Measurements from ENCODE around the gene PODN. TPM values are rescaled to one million over a fixed set of nuclear protein-coding genes. Genes with fewer than 3 reads are reported as not detected.

The PODN gene
- total and polyA plus RNA-seq, 4 experiments from 2014 or later = not detected

DNA sequence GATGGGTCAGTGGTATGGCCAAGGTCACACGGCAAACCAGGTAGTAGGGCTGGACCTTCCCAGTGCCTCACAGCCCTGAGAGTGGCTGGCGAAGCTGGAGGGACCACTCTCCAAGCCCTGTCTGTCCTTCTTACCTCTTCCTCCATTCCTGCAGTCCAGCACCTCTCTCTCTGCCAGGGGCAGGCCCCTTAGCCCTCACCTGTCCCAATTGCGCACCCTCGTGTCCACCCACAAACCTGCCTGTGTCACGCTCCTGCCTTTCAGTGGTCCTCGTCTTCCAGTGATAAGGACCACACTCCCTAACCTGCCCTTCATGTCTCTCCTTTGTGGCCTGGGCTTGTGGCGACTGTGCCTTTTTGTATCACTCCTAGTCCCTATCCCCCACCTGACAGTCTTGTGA lies 3.4 kb downstream of the PODN start:
- no peaks in the 10 kb centered on the region for H3K36me3 ChIP-seq (ENCODE audit: insufficient read depth, low read length)
- CTCF ChIA-PET (ENCODE audit: partially characterized antibody) = no interaction called here

DNA sequence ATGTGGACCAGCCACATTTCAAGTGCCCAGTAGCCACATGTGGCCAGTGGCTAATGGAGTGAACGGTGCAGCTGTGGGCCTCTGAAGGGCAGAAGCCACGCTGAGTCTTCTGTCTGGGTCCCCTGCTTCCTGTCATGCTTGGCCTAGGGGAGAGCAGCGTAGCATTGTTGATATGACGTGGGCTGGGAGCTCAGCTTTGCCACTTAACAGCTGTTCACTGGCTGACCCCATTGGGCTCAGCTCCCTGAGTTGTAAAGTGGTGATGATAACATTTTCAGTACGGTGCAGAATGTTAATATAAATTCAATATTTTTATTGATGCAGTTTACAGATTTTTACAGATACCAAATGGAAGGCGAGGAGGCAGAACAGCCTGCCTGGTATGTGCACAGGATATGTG lies 4.5 kb downstream of the PODN start:
- Histone ChIP-seq H3K27ac (ENCODE audit: low read depth, low read length) (no peak overlapping the region), H3K27me3 (ENCODE audit: insufficient read depth, low read length) (peaks cover 9% of the 10 kb centered on the region), H3K4me3 (ENCODE audit: low read length in 2 of 2) (no peak overlapping the region), H3K4me1 (ENCODE audit: insufficient read depth, low read length) (peaks cover 7% of the 10 kb centered on the region), H3K36me3 (ENCODE audit: insufficient read depth, low read length) (no peaks in the 10 kb centered on the region), H3K9me3 (ENCODE audit: control insufficient read depth in 1 of 2, low read length in 2 of 2) (no peaks in the 10 kb centered on the region)
- no peak overlapping the region for H3K4me3 Mint-ChIP-seq
- peaks cover 0 to 12% (median 6%) of the 10 kb centered on the region in 4 donors for H3K4me1 Mint-ChIP-seq
- no peak for DNase-seq
- ChIA-PET POLR2A (ENCODE audit: partially characterized antibody) (no interaction called here), CTCF (ENCODE audit: partially characterized antibody) (no interaction called here)
- no peaks in the 10 kb centered on the region for H3K9me3 Mint-ChIP-seq
- intact Hi-C loops (cut with micrococcal nuclease) = no loop called here
- no peak overlapping the region for H3K27ac Mint-ChIP-seq
- H3K27me3 Mint-ChIP-seq = peaks cover 17 to 18% of the 10 kb centered on the region in 2 donors
- no peaks in the 10 kb centered on the region for H3K36me3 Mint-ChIP-seq

More for the DNA sequence above, 3.4 kb downstream of the PODN start:
- Mint-ChIP-seq H3K4me3 (peak overlapping the region in 1 of 8 donors; percentile 5), H3K36me3 (no peaks in the 10 kb centered on the region), H3K9me3 (no peaks in the 10 kb centered on the region), H3K4me1 (peaks cover 0 to 12% (median 6%) of the 10 kb centered on the region in 4 donors), H3K27ac (peak overlapping the region in 1 of 7 donors; percentile 57), H3K27me3 (peaks cover 22% of the 10 kb centered on the region in 2 donors)
- Histone ChIP-seq H3K4me1 (ENCODE audit: insufficient read depth, low read length) (peaks cover 7% of the 10 kb centered on the region), H3K27ac (ENCODE audit: low read depth, low read length) (no peak overlapping the region), H3K9me3 (ENCODE audit: control insufficient read depth in 1 of 2, low read length in 2 of 2) (no peaks in the 10 kb centered on the region), H3K4me3 (ENCODE audit: low read length in 2 of 2) (no peak overlapping the region), H3K27me3 (ENCODE audit: insufficient read depth, low read length) (peaks cover 19% of the 10 kb centered on the region)
- intact Hi-C loops (cut with micrococcal nuclease) = no loop called here
- POLR2A ChIA-PET (ENCODE audit: partially characterized antibody) = no interaction called here
- DNase-seq = no peak

DNA sequence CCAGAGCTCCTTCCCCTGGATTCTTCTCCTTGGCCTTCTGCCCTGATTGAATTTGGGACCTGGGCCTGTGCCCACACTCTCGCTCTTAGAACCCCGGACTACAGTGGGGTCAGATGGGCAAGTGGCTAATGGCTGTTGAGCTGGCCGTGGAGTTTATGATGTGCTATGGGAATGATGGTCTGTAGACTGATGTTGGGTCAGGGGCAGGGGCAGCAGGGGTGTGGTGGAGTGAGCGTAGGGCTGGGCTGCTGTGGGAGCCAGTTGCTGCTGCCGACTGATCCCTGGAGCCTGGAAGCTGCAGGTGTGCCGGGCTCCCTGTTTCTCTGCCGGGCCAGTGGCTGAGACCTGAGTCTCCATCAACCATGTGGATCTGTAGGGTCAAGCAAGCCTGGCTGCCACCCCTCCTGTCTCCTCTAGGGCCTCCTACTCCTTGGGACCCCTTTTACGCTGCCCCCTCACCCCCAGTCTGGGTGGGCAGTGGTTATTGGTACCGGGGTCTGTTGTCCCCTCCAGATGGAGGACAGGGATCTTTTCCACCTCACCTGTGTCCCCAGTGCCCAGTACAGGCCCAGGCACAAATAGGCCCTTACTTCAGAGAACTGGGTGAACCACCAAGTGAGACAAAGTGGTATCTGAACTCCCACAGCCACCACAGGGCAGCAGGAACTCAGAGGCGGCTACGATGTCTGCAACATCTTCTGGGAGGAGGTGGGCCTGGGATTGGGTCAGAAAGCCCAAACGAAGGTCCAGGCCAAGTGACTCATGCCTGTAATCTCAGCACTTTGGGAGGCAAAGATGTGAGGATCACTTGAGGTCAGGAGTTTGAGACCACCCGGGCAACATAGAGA lies 5.1 kb downstream of the PODN start:
- Mint-ChIP-seq H3K27me3 (peaks cover 15 to 16% of the 10 kb centered on the region in 2 donors), H3K4me3 (no peak overlapping the region), H3K4me1 (peaks cover 0 to 12% (median 6%) of the 10 kb centered on the region in 4 donors), H3K9me3 (no peaks in the 10 kb centered on the region), H3K36me3 (no peaks in the 10 kb centered on the region), H3K27ac (no peak overlapping the region)
- CTCF ChIA-PET (ENCODE audit: partially characterized antibody) = interaction anchor here (0.6 kb wide), 1 partner anchor 54 kb away, joined by 3 read pairs; no protein-coding TSS in a partner anchor
- Histone ChIP-seq H3K27ac (ENCODE audit: low read depth, low read length) (no peak overlapping the region), H3K4me1 (ENCODE audit: insufficient read depth, low read length) (peaks cover 7% of the 10 kb centered on the region), H3K9me3 (ENCODE audit: control insufficient read depth in 1 of 2, low read length in 2 of 2) (no peaks in the 10 kb centered on the region), H3K27me3 (ENCODE audit: insufficient read depth, low read length) (peaks cover 9% of the 10 kb centered on the region), H3K4me3 (ENCODE audit: low read length in 2 of 2) (no peak overlapping the region), H3K36me3 (ENCODE audit: insufficient read depth, low read length) (no peaks in the 10 kb centered on the region)
- POLR2A ChIA-PET (ENCODE audit: partially characterized antibody) = no interaction called here
- no peak for DNase-seq
- intact Hi-C loops (cut with micrococcal nuclease) = no loop called here

DNA sequence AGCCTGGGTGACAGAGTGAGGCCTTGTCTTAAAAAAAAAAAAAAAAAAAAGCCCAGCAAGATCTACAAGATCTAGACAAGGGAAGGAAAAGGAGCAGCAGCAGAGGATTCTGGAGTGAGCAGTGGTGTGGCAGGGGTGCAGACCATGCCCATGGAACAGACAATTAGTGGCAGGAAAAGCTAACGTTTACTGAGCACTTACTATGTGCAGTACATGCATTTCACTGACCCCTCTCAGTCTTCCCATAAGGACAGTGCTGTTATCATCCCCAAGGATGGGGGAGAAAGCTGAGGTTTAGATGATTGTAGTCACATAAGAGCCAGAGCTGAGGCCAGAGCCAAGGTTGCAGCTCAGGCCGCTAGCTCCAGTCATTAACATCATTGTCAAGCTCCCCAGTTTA lies 5.9 kb downstream of the PODN start:
- Mint-ChIP-seq H3K4me3 (no peak overlapping the region), H3K27ac (no peak overlapping the region), H3K36me3 (no peaks in the 10 kb centered on the region), H3K4me1 (peaks cover 0 to 12% (median 5%) of the 10 kb centered on the region in 4 donors), H3K9me3 (no peaks in the 10 kb centered on the region), H3K27me3 (peaks cover 15% of the 10 kb centered on the region in 2 donors)
- Histone ChIP-seq H3K4me3 (ENCODE audit: low read length in 2 of 2) (no peak overlapping the region), H3K36me3 (ENCODE audit: insufficient read depth, low read length) (no peaks in the 10 kb centered on the region), H3K9me3 (ENCODE audit: control insufficient read depth in 1 of 2, low read length in 2 of 2) (no peaks in the 10 kb centered on the region), H3K27ac (ENCODE audit: low read depth, low read length) (no peak overlapping the region), H3K27me3 (ENCODE audit: insufficient read depth, low read length) (peaks cover 6% of the 10 kb centered on the region), H3K4me1 (ENCODE audit: insufficient read depth, low read length) (peaks cover 3% of the 10 kb centered on the region)
- intact Hi-C loops (cut with micrococcal nuclease) = no loop called here
- ChIA-PET CTCF (ENCODE audit: partially characterized antibody) (interaction anchor here (0.6 to 0.7 kb wide), 2 partner anchors 53 to 977 kb away, joined by 3 read pairs; no protein-coding TSS in a partner anchor), POLR2A (ENCODE audit: partially characterized antibody) (no interaction called here)
- no peak for DNase-seq

DNA sequence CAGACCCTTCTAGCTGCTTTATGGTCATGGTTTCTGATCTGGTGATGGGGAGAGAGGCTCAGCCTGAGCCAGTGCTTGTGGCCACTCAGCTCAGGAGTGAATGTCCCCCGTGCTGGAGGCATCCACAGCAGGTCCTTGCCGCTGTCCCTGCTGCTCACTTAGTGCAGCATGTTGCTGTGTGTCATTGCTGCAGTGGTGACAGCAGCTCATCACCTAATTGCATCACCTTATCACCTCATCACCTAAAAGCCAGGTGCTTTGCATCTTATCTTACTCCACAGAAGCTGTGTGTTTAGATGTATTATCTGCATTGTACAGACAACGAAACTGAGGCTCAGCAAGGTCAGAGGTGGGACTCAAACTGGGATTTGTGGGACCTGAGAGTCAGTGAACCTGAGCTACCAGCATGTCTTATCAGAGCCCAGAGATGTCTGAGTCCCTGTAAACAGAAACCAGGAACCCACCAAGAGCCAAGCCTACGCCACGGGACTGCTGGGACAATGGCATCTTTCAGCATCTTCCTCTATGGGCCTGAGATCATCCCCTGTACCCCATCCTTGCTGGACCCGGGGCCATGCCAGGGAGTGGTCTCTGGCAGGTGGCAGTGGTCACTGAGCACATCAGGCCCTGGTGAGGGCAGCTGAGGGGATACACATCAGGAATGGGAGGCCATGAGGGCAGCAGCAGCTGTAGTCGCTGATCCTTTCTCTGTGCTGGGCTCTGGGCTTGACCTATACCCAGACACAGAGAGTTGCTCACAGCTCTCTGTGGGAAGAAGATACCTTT lies 6.5 kb downstream of the PODN start:
- Histone ChIP-seq H3K27me3 (ENCODE audit: insufficient read depth, low read length) (peaks cover 2% of the 10 kb centered on the region), H3K4me3 (ENCODE audit: low read length in 2 of 2) (no peak overlapping the region), H3K27ac (ENCODE audit: low read depth, low read length) (no peak overlapping the region), H3K36me3 (ENCODE audit: insufficient read depth, low read length) (no peaks in the 10 kb centered on the region), H3K4me1 (ENCODE audit: insufficient read depth, low read length) (no peaks in the 10 kb centered on the region), H3K9me3 (ENCODE audit: control insufficient read depth in 1 of 2, low read length in 2 of 2) (no peaks in the 10 kb centered on the region)
- Mint-ChIP-seq H3K4me1 (peaks cover 0 to 6% (median under 1%) of the 10 kb centered on the region in 4 donors), H3K36me3 (no peaks in the 10 kb centered on the region), H3K9me3 (no peaks in the 10 kb centered on the region), H3K4me3 (no peak overlapping the region), H3K27ac (no peak overlapping the region), H3K27me3 (peaks cover 9 to 11% of the 10 kb centered on the region in 2 donors)
- intact Hi-C loops (cut with micrococcal nuclease) = no loop called here
- POLR2A ChIA-PET (ENCODE audit: partially characterized antibody) = no interaction called here
- CTCF ChIA-PET (ENCODE audit: partially characterized antibody) = interaction anchor here (0.7 kb wide), 1 partner anchor 977 kb away, joined by 3 read pairs; no protein-coding TSS in a partner anchor
- DNase-seq = no peak

DNA sequence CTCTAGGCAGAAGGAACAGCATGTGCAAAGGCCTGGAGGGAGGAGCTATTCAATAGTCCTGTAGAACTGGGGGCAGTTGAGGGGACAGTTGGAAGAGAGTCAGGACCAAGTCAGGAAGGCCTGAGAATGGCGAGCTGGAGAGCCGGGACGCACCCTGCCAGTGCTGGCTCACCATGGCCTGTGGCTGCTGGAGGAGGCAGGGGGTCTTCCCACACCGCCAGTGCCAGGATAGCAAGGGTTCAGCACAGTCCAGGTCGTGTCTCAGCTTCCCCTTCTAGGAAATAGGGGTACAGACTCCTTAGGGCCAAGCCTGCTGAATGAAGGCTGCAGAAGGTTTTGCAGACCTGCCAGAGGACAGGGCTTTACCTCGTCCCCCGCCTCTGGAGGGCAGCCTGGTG lies 7.3 kb downstream of the PODN start:
- Histone ChIP-seq H3K4me1 (ENCODE audit: insufficient read depth, low read length) (no peaks in the 10 kb centered on the region), H3K4me3 (ENCODE audit: low read length in 2 of 2) (no peak overlapping the region), H3K27me3 (ENCODE audit: insufficient read depth, low read length) (no peaks in the 10 kb centered on the region), H3K9me3 (ENCODE audit: control insufficient read depth in 1 of 2, low read length in 2 of 2) (no peaks in the 10 kb centered on the region), H3K36me3 (ENCODE audit: insufficient read depth, low read length) (no peaks in the 10 kb centered on the region), H3K27ac (ENCODE audit: low read depth, low read length) (no peak overlapping the region)
- DNase-seq = no peak
- ChIA-PET CTCF (ENCODE audit: partially characterized antibody) (no interaction called here), POLR2A (ENCODE audit: partially characterized antibody) (no interaction called here)
- Mint-ChIP-seq H3K36me3 (no peaks in the 10 kb centered on the region), H3K4me3 (no peak overlapping the region), H3K27ac (no peak overlapping the region), H3K9me3 (no peaks in the 10 kb centered on the region), H3K27me3 (peaks cover 3 to 4% of the 10 kb centered on the region in 2 donors), H3K4me1 (no peaks in the 10 kb centered on the region)
- intact Hi-C loops (cut with micrococcal nuclease) = no loop called here

DNA sequence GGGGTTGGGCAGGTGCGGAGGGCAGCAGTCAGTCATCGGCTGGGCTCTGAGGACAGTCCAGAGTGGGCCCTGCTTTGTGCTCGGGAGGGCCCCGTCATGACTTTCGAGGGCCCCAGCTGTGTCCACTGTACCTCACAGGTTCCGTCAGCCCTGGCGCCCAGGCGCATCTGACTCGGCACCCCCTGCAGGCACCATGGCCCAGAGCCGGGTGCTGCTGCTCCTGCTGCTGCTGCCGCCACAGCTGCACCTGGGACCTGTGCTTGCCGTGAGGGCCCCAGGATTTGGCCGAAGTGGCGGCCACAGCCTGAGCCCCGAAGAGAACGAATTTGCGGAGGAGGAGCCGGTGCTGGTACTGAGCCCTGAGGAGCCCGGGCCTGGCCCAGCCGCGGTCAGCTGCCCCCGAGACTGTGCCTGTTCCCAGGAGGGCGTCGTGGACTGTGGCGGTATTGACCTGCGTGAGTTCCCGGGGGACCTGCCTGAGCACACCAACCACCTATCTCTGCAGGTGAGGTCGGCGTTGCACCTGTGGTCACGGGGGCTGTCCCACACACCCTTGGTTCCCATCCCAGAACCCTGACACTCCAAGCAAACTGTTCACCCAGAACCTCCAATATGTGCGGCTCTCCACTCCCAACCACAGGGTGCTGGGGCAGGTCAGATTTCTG lies 7.8 kb downstream of the PODN start:
- ChIA-PET POLR2A (ENCODE audit: partially characterized antibody) (no interaction called here), CTCF (ENCODE audit: partially characterized antibody) (no interaction called here)
- no peak overlapping the region for H3K4me3 ChIP-seq (ENCODE audit: low read length in 2 of 2)
- H3K4me3 Mint-ChIP-seq = no peak overlapping the region
- H3K27me3 Mint-ChIP-seq = peaks cover 3 to 4% of the 10 kb centered on the region in 2 donors
- H3K27ac ChIP-seq (ENCODE audit: low read depth, low read length) = no peak overlapping the region
- no peaks in the 10 kb centered on the region for H3K4me1 ChIP-seq (ENCODE audit: insufficient read depth, low read length)
- no peaks in the 10 kb centered on the region for H3K27me3 ChIP-seq (ENCODE audit: insufficient read depth, low read length)
- H3K9me3 ChIP-seq (ENCODE audit: control insufficient read depth in 1 of 2, low read length in 2 of 2) = no peaks in the 10 kb centered on the region
- no peaks in the 10 kb centered on the region for H3K9me3 Mint-ChIP-seq
- no peaks in the 10 kb centered on the region for H3K36me3 Mint-ChIP-seq
- no peak for DNase-seq
- no peaks in the 10 kb centered on the region for H3K4me1 Mint-ChIP-seq
- intact Hi-C loops (cut with micrococcal nuclease) = no loop called here
- H3K27ac Mint-ChIP-seq = no peak overlapping the region
- no peaks in the 10 kb centered on the region for H3K36me3 ChIP-seq (ENCODE audit: insufficient read depth, low read length)
